Measurements from ENCODE around the gene KRTAP10-12.
"Not testable (repeated sequence)": the region's sequence is repeated elsewhere in the genome, so short reads cannot be mapped to it uniquely, and the experiment has no call there.

The KRTAP10-12 gene

DNA sequence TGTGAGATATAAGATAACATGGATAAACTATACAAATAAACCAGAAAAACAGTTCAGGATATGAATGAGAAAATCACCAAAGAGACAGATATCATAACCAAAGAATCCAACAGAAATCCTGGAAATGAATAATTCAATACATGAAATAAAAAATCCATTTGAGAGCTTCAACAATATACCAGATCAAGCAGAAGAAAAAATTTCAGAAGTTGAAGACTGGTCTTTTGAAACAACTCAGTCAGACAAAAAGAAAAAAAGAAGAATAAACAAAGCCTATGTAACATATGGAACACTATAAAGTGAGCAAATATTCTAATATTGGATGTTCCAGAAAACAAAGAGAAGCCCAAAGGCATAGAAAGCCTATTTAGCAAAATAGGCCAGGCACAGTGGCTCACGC lies 25.1 kb upstream of the KRTAP10-12 start:
- no peaks in the 10 kb centered on the region for H3K4me1 ChIP-seq (ENCODE audit: control insufficient read depth, insufficient read depth, low read length, poor library complexity, severe bottlenecking)
- WGBS, 2 experiments (ENCODE audit: insufficient coverage in 2 of 2): no CpG with 5 or more reads among the region's 1 CpG
- no peak overlapping the region for H3K27ac ChIP-seq (ENCODE audit: low read depth, low read length, severe bottlenecking)
- H3K4me3 ChIP-seq (ENCODE audit: extremely low read depth, insufficient read depth, low read length, poor library complexity, severe bottlenecking): no peak overlapping the region
- peaks cover 28% of the 10 kb centered on the region for H3K9me3 ChIP-seq (ENCODE audit: control insufficient read depth, low read length)
- no peaks in the 10 kb centered on the region for H3K36me3 ChIP-seq (ENCODE audit: control insufficient read depth, insufficient read depth, low read length)

DNA sequence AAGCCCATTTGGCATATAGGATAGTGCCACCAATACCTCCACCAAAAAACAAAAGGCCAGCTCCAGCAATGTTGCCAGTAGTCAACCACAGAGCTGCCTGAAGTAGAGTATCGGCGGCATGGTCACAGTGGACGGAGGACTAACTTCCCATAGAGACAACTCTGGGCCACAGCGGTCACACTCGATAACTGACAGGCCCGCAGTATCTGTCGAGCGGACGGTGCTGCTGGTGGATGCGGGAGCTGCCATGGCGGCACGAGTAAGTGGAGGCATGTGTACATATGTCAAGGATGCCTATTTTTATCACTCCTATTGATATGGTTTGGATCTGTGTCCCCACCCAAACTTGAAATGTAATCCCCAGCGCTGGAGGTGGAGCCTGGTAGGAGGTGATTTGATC lies 19.1 kb upstream of the KRTAP10-12 start:
- Histone ChIP-seq H3K9me3 (ENCODE audit: control insufficient read depth, low read length) (no peaks in the 10 kb centered on the region), H3K36me3 (ENCODE audit: control insufficient read depth, insufficient read depth, low read length) (no peaks in the 10 kb centered on the region), H3K4me1 (ENCODE audit: control insufficient read depth, insufficient read depth, low read length, poor library complexity, severe bottlenecking) (no peaks in the 10 kb centered on the region), H3K27ac (ENCODE audit: low read depth, low read length, severe bottlenecking) (no peak overlapping the region), H3K4me3 (ENCODE audit: extremely low read depth, insufficient read depth, low read length, poor library complexity, severe bottlenecking) (no peak overlapping the region)
- WGBS, 2 experiments (ENCODE audit: insufficient coverage in 2 of 2): 98% methylated on average over 6 to 12 of the region's 13 CpGs

DNA sequence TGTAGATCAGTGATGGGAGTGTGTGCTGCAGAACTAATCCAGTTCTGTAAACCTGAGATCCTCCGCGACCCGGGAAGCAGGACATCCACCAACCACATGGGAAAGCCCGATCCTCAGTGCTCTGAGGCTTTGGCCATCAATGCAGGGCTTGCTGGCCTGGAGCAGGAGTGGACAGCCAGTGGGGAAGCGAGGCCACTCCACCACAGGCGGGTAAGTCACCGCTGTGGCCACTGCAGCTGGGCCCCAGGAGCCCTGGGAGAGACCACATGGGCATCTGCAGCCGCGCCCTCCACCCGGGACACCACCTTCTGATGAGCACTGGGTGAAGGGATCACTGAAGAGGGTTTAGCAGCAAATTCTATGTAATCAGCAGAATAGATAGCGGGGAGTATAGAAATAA lies 15.8 kb upstream of the KRTAP10-12 start:
- Histone ChIP-seq H3K36me3 (ENCODE audit: control insufficient read depth, insufficient read depth, low read length) (no peaks in the 10 kb centered on the region), H3K4me1 (ENCODE audit: control insufficient read depth, insufficient read depth, low read length, poor library complexity, severe bottlenecking) (no peaks in the 10 kb centered on the region), H3K9me3 (ENCODE audit: control insufficient read depth, low read length) (no peaks in the 10 kb centered on the region), H3K27ac (ENCODE audit: low read depth, low read length, severe bottlenecking) (no peak overlapping the region), H3K4me3 (ENCODE audit: extremely low read depth, insufficient read depth, low read length, poor library complexity, severe bottlenecking) (no peak overlapping the region)
- 86 to 98% methylated on average over 6 of the region's 11 CpGs for WGBS, 2 experiments (ENCODE audit: insufficient coverage in 2 of 2)

DNA sequence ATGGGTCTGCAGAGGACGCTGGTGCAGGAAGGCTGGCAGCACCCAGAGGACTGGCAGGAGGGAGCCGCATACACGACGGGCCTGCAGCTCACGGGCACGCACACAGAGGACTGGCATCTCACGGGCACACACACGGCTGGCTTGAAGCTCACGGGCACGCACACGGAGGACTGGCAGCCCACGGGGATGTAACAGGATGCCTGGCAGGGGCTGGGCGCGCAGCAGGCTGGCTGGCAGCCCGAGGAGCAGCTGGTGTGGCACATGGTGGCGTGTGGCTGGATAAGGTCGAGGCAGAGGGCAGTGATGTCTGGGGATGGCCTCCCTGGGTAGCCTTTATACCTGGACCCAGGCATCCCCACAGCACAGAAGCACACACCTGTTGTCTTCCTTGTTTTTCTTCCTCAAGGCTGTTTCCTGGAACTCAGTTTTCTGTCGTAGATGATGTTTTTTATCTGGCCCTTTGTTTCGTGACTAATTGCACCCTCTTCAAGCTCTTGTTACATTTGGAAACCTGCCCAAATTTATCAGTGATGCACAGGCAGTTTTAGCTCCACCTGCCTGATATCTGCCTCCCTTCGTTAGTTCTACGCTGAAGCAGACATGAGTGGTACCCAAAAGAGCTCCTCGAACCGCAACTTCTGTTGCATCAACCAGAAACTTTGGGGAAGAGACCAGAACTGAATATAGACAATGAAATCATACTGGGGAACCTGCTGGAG lies 15.0 kb upstream of the KRTAP10-12 start, which contains the start of gene KRTAP12-1:
TSS of gene KRTAP12-1 (minus strand) at position 303 of the 719 bp plus-strand sequence. CDS start at position 263, 40 bp downstream.
- Histone ChIP-seq H3K9me3 (ENCODE audit: control insufficient read depth, low read length) (no peaks in the 10 kb centered on the region), H3K4me1 (ENCODE audit: control insufficient read depth, insufficient read depth, low read length, poor library complexity, severe bottlenecking) (no peaks in the 10 kb centered on the region), H3K4me3 (ENCODE audit: extremely low read depth, insufficient read depth, low read length, poor library complexity, severe bottlenecking) (no peak within 1 kb of the TSS), H3K36me3 (ENCODE audit: control insufficient read depth, insufficient read depth, low read length) (no peaks in the 10 kb centered on the region), H3K27ac (ENCODE audit: low read depth, low read length, severe bottlenecking) (no peak within 1 kb of the TSS)
- WGBS, 2 experiments (ENCODE audit: insufficient coverage in 2 of 2): 88 to 90% methylated on average over 18 to 22 of the region's 23 CpGs

DNA sequence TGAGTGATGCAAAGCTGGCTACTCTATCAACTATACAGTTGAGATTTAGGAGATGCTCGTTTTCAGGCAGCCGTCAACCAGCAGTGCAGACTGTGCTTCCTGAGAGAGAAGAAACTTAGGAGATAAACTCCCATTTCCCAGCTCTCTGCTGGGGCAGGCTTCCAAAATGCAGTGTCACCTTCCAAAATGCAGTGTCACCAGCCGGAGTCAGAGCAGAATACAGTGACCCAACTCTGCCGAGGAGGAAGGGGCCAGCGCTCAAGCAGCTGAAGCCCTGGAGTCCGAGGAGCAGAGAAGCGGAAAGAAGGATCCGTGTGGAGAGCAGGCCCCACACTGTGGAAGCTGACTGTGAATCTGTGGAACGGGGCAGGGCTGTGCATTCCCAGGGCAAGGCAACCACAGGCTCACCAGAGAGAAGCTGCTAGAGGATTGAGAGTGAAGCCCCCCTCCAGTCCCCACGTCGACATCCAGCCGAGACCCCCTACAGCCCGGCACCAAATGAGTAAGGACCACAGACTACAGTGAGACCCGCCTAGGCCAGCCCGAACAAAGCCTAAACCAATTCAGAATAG lies 14.3 kb upstream of the KRTAP10-12 start:
- WGBS, 2 experiments (ENCODE audit: insufficient coverage in 2 of 2): 88 to 91% methylated on average over 14 to 15 of the region's 15 CpGs
- H3K4me1 ChIP-seq (ENCODE audit: control insufficient read depth, insufficient read depth, low read length, poor library complexity, severe bottlenecking): no peaks in the 10 kb centered on the region

DNA sequence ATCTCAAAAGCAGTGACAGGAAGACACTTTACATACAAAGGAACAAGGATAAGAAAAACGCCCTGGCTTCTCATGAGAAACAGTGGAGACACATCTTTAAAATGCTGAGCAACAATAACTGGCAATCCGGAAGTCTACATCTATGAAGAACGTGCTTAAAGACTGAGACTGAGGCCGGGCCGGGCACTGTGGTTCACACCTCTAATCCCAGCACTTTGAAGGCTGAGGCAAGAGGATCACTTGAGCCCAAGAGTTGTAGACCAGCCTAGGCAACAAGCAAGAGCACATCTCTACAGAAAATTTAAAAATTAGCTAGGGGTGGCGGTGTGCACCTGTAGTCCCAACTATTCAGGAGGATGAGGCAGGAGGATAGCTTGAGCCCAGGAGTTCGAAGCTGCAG lies 12.9 kb upstream of the KRTAP10-12 start:
- H3K36me3 ChIP-seq (ENCODE audit: control insufficient read depth, insufficient read depth, low read length): no peaks in the 10 kb centered on the region
- no peak overlapping the region for H3K4me3 ChIP-seq (ENCODE audit: extremely low read depth, insufficient read depth, low read length, poor library complexity, severe bottlenecking)
- no peak overlapping the region for H3K27ac ChIP-seq (ENCODE audit: low read depth, low read length, severe bottlenecking)
- H3K9me3 ChIP-seq (ENCODE audit: control insufficient read depth, low read length): no peaks in the 10 kb centered on the region
- H3K4me1 ChIP-seq (ENCODE audit: control insufficient read depth, insufficient read depth, low read length, poor library complexity, severe bottlenecking): no peaks in the 10 kb centered on the region
- 86% methylated on average over 6 to 7 of the region's 7 CpGs for WGBS, 2 experiments (ENCODE audit: insufficient coverage in 2 of 2)

More for the DNA sequence above, 14.3 kb upstream of the KRTAP10-12 start:
- Histone ChIP-seq H3K27ac (ENCODE audit: low read depth, low read length, severe bottlenecking) (no peak overlapping the region), H3K4me3 (ENCODE audit: extremely low read depth, insufficient read depth, low read length, poor library complexity, severe bottlenecking) (no peak overlapping the region), H3K9me3 (ENCODE audit: control insufficient read depth, low read length) (no peaks in the 10 kb centered on the region), H3K36me3 (ENCODE audit: control insufficient read depth, insufficient read depth, low read length) (no peaks in the 10 kb centered on the region)

DNA sequence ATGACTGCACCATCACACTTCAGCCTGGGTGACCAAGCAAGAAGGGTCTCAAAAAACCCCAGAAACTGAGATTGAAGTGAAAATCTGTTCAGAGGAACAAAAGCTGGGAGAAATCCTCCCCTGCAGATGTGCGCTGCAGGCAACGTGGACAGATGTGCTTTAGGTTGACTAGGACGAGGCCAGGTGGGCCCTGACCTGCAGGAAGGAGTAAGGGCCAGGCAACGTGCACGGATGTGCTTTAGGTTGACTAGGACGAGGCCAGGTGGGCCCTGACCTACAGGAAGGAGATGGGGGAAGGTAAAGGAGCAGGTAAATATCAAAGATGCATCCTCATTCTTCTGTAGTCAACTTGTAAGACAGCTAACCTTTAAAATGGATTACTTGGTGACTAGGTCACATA lies 12.5 kb upstream of the KRTAP10-12 start:
- Histone ChIP-seq H3K36me3 (ENCODE audit: control insufficient read depth, insufficient read depth, low read length) (no peaks in the 10 kb centered on the region), H3K4me1 (ENCODE audit: control insufficient read depth, insufficient read depth, low read length, poor library complexity, severe bottlenecking) (no peaks in the 10 kb centered on the region), H3K27ac (ENCODE audit: low read depth, low read length, severe bottlenecking) (no peak overlapping the region), H3K4me3 (ENCODE audit: extremely low read depth, insufficient read depth, low read length, poor library complexity, severe bottlenecking) (no peak overlapping the region), H3K9me3 (ENCODE audit: control insufficient read depth, low read length) (no peaks in the 10 kb centered on the region)
- WGBS, 2 experiments (ENCODE audit: insufficient coverage in 2 of 2): 71 to 86% methylated on average over 5 to 6 of the region's 6 CpGs

DNA sequence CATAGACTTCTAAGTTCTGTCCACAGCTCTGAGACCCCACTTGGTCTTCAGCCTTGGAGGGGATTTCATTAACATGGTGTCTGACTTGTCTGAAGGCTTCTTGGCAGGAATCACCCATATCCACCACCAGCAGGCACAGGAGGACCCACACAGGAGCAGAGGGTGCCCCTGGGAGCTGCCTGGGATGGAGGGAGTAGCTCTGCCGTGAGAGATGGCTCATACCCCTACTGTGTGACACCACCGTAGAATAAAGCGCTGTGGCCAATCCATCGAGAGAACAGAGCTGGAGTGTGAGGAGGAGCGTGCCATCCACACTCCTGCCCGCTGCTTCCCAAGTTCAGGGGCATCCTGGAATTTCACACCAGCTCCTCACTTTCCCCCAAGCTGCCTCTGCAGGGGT lies 11.9 kb upstream of the KRTAP10-12 start:
- H3K4me1 ChIP-seq (ENCODE audit: control insufficient read depth, insufficient read depth, low read length, poor library complexity, severe bottlenecking); H3K4me3 ChIP-seq (ENCODE audit: extremely low read depth, insufficient read depth, low read length, poor library complexity, severe bottlenecking); H3K9me3 ChIP-seq (ENCODE audit: control insufficient read depth, low read length); H3K27ac ChIP-seq (ENCODE audit: low read depth, low read length, severe bottlenecking); H3K36me3 ChIP-seq (ENCODE audit: control insufficient read depth, insufficient read depth, low read length): not testable (repeated sequence)
- WGBS, 2 experiments (ENCODE audit: insufficient coverage in 2 of 2): 70 to 96% methylated on average over 2 to 4 of the region's 6 CpGs

DNA sequence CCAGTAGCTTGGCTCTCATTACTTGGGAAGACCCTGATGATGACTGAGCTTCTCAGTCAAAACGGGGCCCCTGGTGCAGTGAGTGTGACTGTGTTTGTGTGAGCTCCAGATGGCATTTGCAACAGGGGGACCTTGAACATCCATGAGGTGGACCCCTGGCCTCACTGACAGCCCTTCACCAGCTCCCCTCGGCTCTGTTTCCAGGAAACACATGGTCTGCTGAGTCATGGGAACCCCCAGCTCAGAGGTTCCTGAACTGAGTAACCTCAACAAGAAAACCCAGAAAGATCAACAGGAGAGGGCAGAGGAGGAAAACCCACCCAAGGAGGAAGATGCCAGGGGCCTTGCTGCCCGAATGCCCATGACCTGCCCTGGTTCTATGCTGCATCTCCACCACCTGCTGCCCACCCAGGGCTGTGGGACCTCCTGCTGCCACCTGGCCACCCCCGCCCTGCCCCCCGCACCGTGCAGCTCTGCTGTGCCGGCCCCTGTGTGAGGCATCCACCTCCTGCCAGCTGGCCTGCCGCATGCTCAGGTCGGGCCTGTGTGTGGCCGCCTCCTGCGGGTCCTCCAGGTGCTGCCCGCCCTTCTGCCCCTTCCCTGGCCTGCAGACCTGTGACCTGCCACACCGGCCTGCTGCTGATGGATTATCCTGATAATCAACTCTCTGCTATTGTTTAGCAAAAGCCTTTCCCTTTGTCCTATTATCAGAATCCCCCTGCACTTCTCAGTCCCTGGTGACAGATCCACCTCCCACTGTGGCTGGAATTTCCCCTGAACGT lies 10.8 kb upstream of the KRTAP10-12 start:
- Histone ChIP-seq H3K36me3 (ENCODE audit: control insufficient read depth, insufficient read depth, low read length) (no peaks in the 10 kb centered on the region), H3K4me3 (ENCODE audit: extremely low read depth, insufficient read depth, low read length, poor library complexity, severe bottlenecking) (no peak overlapping the region), H3K27ac (ENCODE audit: low read depth, low read length, severe bottlenecking) (no peak overlapping the region), H3K4me1 (ENCODE audit: control insufficient read depth, insufficient read depth, low read length, poor library complexity, severe bottlenecking) (no peaks in the 10 kb centered on the region), H3K9me3 (ENCODE audit: control insufficient read depth, low read length) (no peaks in the 10 kb centered on the region)
- 47 to 54% methylated on average over 11 to 14 of the region's 14 CpGs for WGBS, 2 experiments (ENCODE audit: insufficient coverage in 2 of 2)

DNA sequence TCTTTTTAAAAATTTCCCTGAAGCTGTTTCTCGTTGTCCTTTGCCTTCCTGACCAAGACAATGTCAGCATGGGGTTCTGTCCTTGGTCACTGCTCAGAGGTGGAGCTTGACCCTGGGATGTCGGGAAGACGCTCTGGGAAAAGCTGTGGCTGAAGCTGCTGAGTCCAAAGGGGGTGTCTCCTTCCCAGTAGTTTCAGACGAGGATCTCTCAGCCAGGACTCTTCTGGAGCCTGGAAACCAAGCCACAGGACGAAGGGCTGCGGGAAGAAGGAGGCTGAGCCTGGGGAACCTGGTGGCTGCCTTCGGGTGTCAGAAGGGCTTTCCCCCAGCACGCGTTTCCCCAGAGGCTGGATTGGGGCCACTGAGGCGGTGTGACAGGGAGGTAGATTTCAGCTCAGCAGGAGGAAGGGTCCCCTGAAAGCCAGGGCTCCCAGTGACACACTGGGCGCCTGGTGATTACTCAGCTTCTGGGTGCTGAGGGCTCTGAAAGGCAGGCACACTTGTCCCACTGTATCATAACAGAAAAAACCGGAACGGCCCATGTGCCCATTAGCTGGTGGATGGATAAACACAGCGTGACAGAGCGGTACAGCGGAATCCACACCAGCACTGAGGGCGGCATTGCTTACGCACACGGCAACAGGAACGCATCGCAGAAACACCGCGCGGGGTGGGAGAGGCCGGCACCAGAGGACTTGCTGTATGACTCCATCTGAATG lies 10.0 kb upstream of the KRTAP10-12 start:
- 81 to 83% methylated on average over 18 to 25 of the region's 25 CpGs for WGBS, 2 experiments (ENCODE audit: insufficient coverage in 2 of 2)
- Histone ChIP-seq H3K4me1 (ENCODE audit: control insufficient read depth, insufficient read depth, low read length, poor library complexity, severe bottlenecking) (no peaks in the 10 kb centered on the region), H3K4me3 (ENCODE audit: extremely low read depth, insufficient read depth, low read length, poor library complexity, severe bottlenecking) (no peak overlapping the region), H3K36me3 (ENCODE audit: control insufficient read depth, insufficient read depth, low read length) (no peaks in the 10 kb centered on the region), H3K27ac (ENCODE audit: low read depth, low read length, severe bottlenecking) (no peak overlapping the region), H3K9me3 (ENCODE audit: control insufficient read depth, low read length) (no peaks in the 10 kb centered on the region)

Measured in mesodermal cell (in vitro differentiated cells).